Measurements from ENCODE around the gene ATP1A4.

DNA sequence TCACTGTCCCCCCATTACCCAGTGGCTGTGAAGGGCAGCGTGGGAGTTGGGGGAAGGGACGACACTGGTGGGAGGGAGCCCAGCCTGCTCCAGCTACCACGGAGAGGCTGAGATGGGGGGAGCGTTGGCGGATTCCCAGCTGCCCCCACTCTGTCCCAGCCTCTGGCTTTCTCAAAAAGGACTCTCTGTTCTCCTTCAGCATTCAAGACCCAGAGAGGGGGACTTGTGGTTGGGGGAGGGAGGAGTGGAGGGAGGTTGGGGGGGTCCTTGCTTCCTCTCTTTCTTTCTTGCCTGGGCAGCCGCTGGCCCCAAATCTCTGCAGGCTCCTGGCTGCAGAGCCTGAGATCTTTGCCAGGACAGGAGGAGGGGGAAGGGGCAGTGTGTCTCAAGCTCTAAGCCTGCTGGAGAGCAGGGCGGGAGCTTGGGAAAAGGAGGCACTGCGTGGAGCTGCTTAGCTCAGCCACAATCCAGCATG is 33.7 kb upstream of the ATP1A4 start:
- TF ChIP-seq, protein P1, sequence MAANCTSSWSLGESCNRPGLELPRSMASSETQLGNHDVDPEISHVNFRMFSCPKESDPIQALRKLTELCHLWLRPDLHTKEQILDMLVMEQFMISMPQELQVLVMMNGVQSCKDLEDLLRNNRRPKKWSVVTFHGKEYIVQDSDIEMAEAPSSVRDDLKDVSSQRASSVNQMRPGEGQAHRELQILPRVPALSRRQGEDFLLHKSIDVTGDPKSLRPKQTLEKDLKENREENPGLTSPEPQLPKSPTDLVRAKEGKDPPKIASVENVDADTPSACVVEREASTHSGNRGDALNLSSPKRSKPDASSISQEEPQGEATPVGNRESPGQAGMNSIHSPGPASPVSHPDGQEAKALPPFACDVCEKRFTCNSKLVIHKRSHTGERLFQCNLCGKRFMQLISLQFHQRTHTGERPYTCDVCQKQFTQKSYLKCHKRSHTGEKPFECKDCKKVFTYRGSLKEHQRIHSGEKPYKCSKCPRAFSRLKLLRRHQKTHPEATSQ (CRISPR knock-in tag; IDR thresholded peaks at IDR 0.05; ENCODE audit: borderline replicate concordance) = no peak
- TF ChIP-seq, protein P2, sequence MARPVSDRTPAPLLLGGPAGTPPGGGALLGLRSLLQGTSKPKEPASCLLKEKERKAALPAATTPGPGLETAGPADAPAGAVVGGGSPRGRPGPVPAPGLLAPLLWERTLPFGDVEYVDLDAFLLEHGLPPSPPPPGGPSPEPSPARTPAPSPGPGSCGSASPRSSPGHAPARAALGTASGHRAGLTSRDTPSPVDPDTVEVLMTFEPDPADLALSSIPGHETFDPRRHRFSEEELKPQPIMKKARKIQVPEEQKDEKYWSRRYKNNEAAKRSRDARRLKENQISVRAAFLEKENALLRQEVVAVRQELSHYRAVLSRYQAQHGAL (CRISPR knock-in tag; IDR thresholded peaks at IDR 0.05; ENCODE audit: not compliant biosample characterization) = no peak
- TF ChIP-seq, protein P3, sequence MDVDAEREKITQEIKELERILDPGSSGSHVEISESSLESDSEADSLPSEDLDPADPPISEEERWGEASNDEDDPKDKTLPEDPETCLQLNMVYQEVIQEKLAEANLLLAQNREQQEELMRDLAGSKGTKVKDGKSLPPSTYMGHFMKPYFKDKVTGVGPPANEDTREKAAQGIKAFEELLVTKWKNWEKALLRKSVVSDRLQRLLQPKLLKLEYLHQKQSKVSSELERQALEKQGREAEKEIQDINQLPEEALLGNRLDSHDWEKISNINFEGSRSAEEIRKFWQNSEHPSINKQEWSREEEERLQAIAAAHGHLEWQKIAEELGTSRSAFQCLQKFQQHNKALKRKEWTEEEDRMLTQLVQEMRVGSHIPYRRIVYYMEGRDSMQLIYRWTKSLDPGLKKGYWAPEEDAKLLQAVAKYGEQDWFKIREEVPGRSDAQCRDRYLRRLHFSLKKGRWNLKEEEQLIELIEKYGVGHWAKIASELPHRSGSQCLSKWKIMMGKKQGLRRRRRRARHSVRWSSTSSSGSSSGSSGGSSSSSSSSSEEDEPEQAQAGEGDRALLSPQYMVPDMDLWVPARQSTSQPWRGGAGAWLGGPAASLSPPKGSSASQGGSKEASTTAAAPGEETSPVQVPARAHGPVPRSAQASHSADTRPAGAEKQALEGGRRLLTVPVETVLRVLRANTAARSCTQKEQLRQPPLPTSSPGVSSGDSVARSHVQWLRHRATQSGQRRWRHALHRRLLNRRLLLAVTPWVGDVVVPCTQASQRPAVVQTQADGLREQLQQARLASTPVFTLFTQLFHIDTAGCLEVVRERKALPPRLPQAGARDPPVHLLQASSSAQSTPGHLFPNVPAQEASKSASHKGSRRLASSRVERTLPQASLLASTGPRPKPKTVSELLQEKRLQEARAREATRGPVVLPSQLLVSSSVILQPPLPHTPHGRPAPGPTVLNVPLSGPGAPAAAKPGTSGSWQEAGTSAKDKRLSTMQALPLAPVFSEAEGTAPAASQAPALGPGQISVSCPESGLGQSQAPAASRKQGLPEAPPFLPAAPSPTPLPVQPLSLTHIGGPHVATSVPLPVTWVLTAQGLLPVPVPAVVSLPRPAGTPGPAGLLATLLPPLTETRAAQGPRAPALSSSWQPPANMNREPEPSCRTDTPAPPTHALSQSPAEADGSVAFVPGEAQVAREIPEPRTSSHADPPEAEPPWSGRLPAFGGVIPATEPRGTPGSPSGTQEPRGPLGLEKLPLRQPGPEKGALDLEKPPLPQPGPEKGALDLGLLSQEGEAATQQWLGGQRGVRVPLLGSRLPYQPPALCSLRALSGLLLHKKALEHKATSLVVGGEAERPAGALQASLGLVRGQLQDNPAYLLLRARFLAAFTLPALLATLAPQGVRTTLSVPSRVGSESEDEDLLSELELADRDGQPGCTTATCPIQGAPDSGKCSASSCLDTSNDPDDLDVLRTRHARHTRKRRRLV (CRISPR knock-in tag; IDR thresholded peaks at IDR 0.05) = no peak
- TF ChIP-seq, protein P4, sequence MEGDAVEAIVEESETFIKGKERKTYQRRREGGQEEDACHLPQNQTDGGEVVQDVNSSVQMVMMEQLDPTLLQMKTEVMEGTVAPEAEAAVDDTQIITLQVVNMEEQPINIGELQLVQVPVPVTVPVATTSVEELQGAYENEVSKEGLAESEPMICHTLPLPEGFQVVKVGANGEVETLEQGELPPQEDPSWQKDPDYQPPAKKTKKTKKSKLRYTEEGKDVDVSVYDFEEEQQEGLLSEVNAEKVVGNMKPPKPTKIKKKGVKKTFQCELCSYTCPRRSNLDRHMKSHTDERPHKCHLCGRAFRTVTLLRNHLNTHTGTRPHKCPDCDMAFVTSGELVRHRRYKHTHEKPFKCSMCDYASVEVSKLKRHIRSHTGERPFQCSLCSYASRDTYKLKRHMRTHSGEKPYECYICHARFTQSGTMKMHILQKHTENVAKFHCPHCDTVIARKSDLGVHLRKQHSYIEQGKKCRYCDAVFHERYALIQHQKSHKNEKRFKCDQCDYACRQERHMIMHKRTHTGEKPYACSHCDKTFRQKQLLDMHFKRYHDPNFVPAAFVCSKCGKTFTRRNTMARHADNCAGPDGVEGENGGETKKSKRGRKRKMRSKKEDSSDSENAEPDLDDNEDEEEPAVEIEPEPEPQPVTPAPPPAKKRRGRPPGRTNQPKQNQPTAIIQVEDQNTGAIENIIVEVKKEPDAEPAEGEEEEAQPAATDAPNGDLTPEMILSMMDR (CRISPR knock-in tag; IDR thresholded peaks at IDR 0.05) = no peak

Data from HepG2 (cell line).